Transverse colon (tissue), 4 donors: ENCODE data around the gene LRP1-AS. TPM values are rescaled to one million over a fixed set of nuclear protein-coding genes. Genes with fewer than 3 reads are reported as not detected.

Experiments used
- DNase-seq: peaks from one replicate; pipeline ENCODE4 v3.0.0-alpha.2; 2019
- H3K27ac ChIP-seq, 4 donors: fragments of 200-600 bp; sonication (generic); 2 replicates each; pipeline ENCODE4 v1.5.1; 2016 to 2018; ENCODE audit warnings: inconsistent platforms in 4 of 4
- H3K27me3 ChIP-seq: fragments of 200-600 bp; sonication (generic); 2 replicates; pipeline ENCODE4 v1.5.1; 2017; ENCODE audit warnings: inconsistent platforms
- H3K36me3 ChIP-seq, 4 donors: fragments of 200-600 bp; sonication (generic); 2 replicates each; pipeline ENCODE4 v1.5.1; 2017 to 2019; ENCODE audit warnings: inconsistent platforms in 4 of 4
- H3K4me1 ChIP-seq, 4 donors: fragments of 200-600 bp; sonication (generic); 2 replicates each; pipeline ENCODE4 v1.5.1; 2017 to 2020; ENCODE audit warnings: inconsistent platforms in 4 of 4
- H3K4me3 ChIP-seq, 4 donors: fragments of 200-600 bp; sonication (generic); 1 replicate in 1 of 4; 2 replicates in 3 of 4; pipeline versions ENCODE4 v1.5.1 to v1.6.1; 2017 to 2019; ENCODE audit warnings: inconsistent platforms in 4 of 4
- H3K9me3 ChIP-seq, 2 donors: fragments of 200-600 bp; sonication (generic); 2 replicates each; pipeline ENCODE4 v1.5.1; 2017 to 2019; ENCODE audit warnings: inconsistent platforms in 2 of 2
- CTCF ChIP-seq, 5 experiments: fragments of 200-600 bp in 3 of 5; fragments of 450-650 bp in 2 of 5; sonication (generic) in 3 of 5; IDR thresholded peaks; 1 replicate in 2 of 5; 2 replicates in 3 of 5; pipeline ENCODE4 v1.5.1; 2016 to 2017; ENCODE audit warnings: antibody characterized with exemption in 5 of 5, inconsistent platforms in 3 of 5, mild to moderate bottlenecking in 2 of 5, moderate library complexity in 1 of 5
- EP300 ChIP-seq: sonication (generic); formaldehyde crosslinking; IDR thresholded peaks from one replicate; pipeline ENCODE4 v1.6.1; 2017; ENCODE audit warnings: antibody characterized with exemption, low read depth
- POLR2A ChIP-seq: fragments of 450-650 bp; IDR thresholded peaks from one replicate; pipeline ENCODE4 v1.6.1; 2016; ENCODE audit warnings: antibody characterized with exemption, mild to moderate bottlenecking, moderate library complexity
- POLR2AphosphoS5 ChIP-seq, 3 donors: sonication (generic); formaldehyde crosslinking; IDR thresholded peaks; one replicate each; pipeline ENCODE4 v1.6.1; 2016; ENCODE audit warnings: antibody characterized with exemption in 3 of 3
- WGBS, 2 donors: methylation state at CpG; one replicate each; pipeline ENCODE4 v1.1.5; 2018; ENCODE audit warnings: low coverage in 1 of 2; 5-methylcytosine and 5-hydroxymethylcytosine counted together
- in situ Hi-C, 4 donors: fragments of 200-750 bp; cut with MboI; loops; one replicate each; pipeline versions ENCODE4 v1.15.0 to v1.15.1; 2017; ENCODE audit warnings: low sequenced_read_pairs in 3 of 4, low pct_ligation_motif_present in 1 of 4, low pct_unique_long_range_greater_than_20kb in 1 of 4
- intact Hi-C: fragments of 100-400 bp; cut with DNase I; formaldehyde crosslinking; loops from one replicate; pipeline ENCODE4 v1.15.1; 2023; ENCODE audit warnings: low total_unique reads
- total RNA-seq, 4 donors: library from RNA; depleted of rRNA; stranded (reverse); fragments of >200 nt; gene quantifications; one replicate each; pipeline ENCODE4 v1.1.0, GENCODE V29; 2016

LRP1-AS gene
- total RNA-seq, 4 donors from 2014 or later = not detected

- DNase-seq = no peak
- Histone ChIP-seq H3K36me3 (peaks cover 0 to 20% (median 10%) of the 10 kb centered on the region in 4 donors), H3K4me3 (no peak overlapping the region), H3K27ac (no peak overlapping the region), H3K9me3 (no peaks in the 10 kb centered on the region), H3K27me3 (no peaks in the 10 kb centered on the region), H3K4me1 (no peaks in the 10 kb centered on the region)
- 72 to 73% methylated on average over 2 to 21 of the region's 21 CpGs for WGBS, 2 donors
- TF ChIP-seq EP300 (no peak), CTCF (IDR thresholded peaks at IDR 0.05) (no peak), POLR2A (no peak), POLR2AphosphoS5 (IDR thresholded peaks at IDR 0.05) (no peak)
- in situ Hi-C loops = loop anchor here in 1 of 4 donors (25.0 kb wide), 1 partner anchor 425 kb away; the partner anchor contains the start of genes HSD17B6 and PRIM1
- intact Hi-C loops = loop anchor here (10.0 kb wide), 1 partner anchor 183 kb away; the partner anchor contains the start of gene ZBTB39
Measured at GRCh38 chr12:57187222-57188089, 40.0 kb upstream of the LRP1-AS start.

- intact Hi-C loops = loop anchor here (10.0 kb wide), 1 partner anchor 181 kb away; the partner anchor contains the start of gene ZBTB39
- TF ChIP-seq POLR2AphosphoS5 (IDR thresholded peaks at IDR 0.05) (no peak), CTCF (IDR thresholded peaks at IDR 0.05) (no peak), EP300 (no peak), POLR2A (no peak)
- no peak overlapping the region for H3K27ac ChIP-seq
- H3K36me3 ChIP-seq = peaks cover 0 to 20% (median 7%) of the 10 kb centered on the region in 4 donors
- no peaks in the 10 kb centered on the region for H3K27me3 ChIP-seq
- in situ Hi-C loops = loop anchor here in 1 of 4 donors (25.0 kb wide), 1 partner anchor 424 kb away; the partner anchor contains the start of genes HSD17B6 and PRIM1
- DNase-seq = no peak
- 87% methylated on average over 12 of the region's 12 CpGs; no CpG with 5 or more reads in 1 of the 2 donors for WGBS, 2 donors
- H3K4me3 ChIP-seq = no peak overlapping the region
- H3K9me3 ChIP-seq = no peaks in the 10 kb centered on the region
- no peaks in the 10 kb centered on the region for H3K4me1 ChIP-seq
Measured at GRCh38 chr12:57185906-57186508, 38.6 kb upstream of the LRP1-AS start.

- Histone ChIP-seq H3K27me3 (no peaks in the 10 kb centered on the region), H3K4me1 (no peaks in the 10 kb centered on the region), H3K36me3 (peaks cover 0 to 24% (median 7%) of the 10 kb centered on the region in 4 donors), H3K27ac (no peak overlapping the region), H3K4me3 (no peak overlapping the region), H3K9me3 (no peaks in the 10 kb centered on the region)
- TF ChIP-seq POLR2AphosphoS5 (IDR thresholded peaks at IDR 0.05) = no peak
- in situ Hi-C loops (loop anchor here in 1 of 4 donors (25.0 kb wide), 1 partner anchor 423 kb away; the partner anchor contains the start of genes HSD17B6 and PRIM1), intact Hi-C loops (loop anchor here (10.0 kb wide), 1 partner anchor 181 kb away; the partner anchor contains the start of gene ZBTB39)
- DNase-seq = no peak
- WGBS, 2 donors = 60 to 93% methylated on average over 2 to 21 of the region's 25 CpGs
Measured at GRCh38 chr12:57185403-57185802, 38.0 kb upstream of the LRP1-AS start.

GRCh38 chr12:57183939-57184725, 36.7 kb upstream of the LRP1-AS start:
- no peaks in the 10 kb centered on the region for H3K27me3 ChIP-seq
- in situ Hi-C loops (loop anchor here in 3 of 4 donors (5.0 to 25.0 kb wide), 2 partner anchors 62 to 422 kb away; partner anchors contain the start of genes HSD17B6 (in 1 of the 3) and PRIM1 (in 1 of the 3)), intact Hi-C loops (loop anchor here (2.0 to 10.0 kb wide), 3 partner anchors 59 to 179 kb away; partner anchors contain the start of gene ZBTB39)
- H3K27ac ChIP-seq = no peak overlapping the region
- no peaks in the 10 kb centered on the region for H3K9me3 ChIP-seq
- DNase-seq = no peak
- WGBS, 2 donors = 86% methylated on average over 11 of the region's 22 CpGs; no CpG with 5 or more reads in 1 of the 2 donors
- H3K36me3 ChIP-seq = peaks cover 0 to 27% (median 10%) of the 10 kb centered on the region in 4 donors
- TF ChIP-seq POLR2A = no peak
- no peak for TF ChIP-seq EP300
- no peak for TF ChIP-seq CTCF (IDR thresholded peaks at IDR 0.05)
- TF ChIP-seq POLR2AphosphoS5 (IDR thresholded peaks at IDR 0.05) = no peak
- H3K4me1 ChIP-seq = no peaks in the 10 kb centered on the region
- H3K4me3 ChIP-seq = no peak overlapping the region
